Astrocyte (in vitro differentiated cells and primary cell): ENCODE results near the gene LMX1B. TPM values are rescaled to one million over a fixed set of nuclear protein-coding genes. Genes with fewer than 3 reads are reported as not detected.

Experiments used
- DNase-seq: peaks from one replicate; pipeline ENCODE4 v3.0.0-alpha.2; 2010; ENCODE audit warnings: low read depth
- FAIRE-seq: peaks from 2 replicates; lab custom pipeline; 2011; peaks lifted over from hg19 to GRCh38; lab: Jason Lieb, UNC
- H2AFZ ChIP-seq: 2 replicates; pipeline ENCODE4 v1.6.0; 2012; ENCODE audit warnings: low read depth, low read length, inconsistent platforms
- H3K27ac ChIP-seq: 2 replicates; pipeline ENCODE4 v1.5.1; 2011; ENCODE audit warnings: low read depth, low read length, inconsistent platforms
- H3K27me3 ChIP-seq: 2 replicates; pipeline ENCODE4 v1.6.0; 2011; ENCODE audit warnings: low read length, inconsistent platforms; ENCODE audit not compliant: insufficient read depth
- H3K36me3 ChIP-seq: 2 replicates; pipeline ENCODE4 v1.5.1; 2011; ENCODE audit warnings: low read length, inconsistent platforms; ENCODE audit not compliant: insufficient read depth
- H3K4me1 ChIP-seq: 2 replicates; pipeline ENCODE4 v1.5.1; 2011; ENCODE audit warnings: low read length, inconsistent platforms; ENCODE audit not compliant: insufficient read depth
- H3K4me2 ChIP-seq: 2 replicates; pipeline ENCODE4 v1.6.0; 2012; ENCODE audit warnings: low read length, inconsistent platforms
- H3K4me3 ChIP-seq: 2 replicates; pipeline ENCODE4 v1.5.1; 2011; ENCODE audit warnings: low read depth, mild to moderate bottlenecking, low read length, inconsistent platforms; ENCODE audit not compliant: insufficient read depth
- H3K79me2 ChIP-seq: 2 replicates; pipeline ENCODE4 v1.6.0; 2012; ENCODE audit warnings: mild to moderate bottlenecking, low read length, inconsistent platforms; ENCODE audit not compliant: insufficient read depth
- H3K9ac ChIP-seq: 2 replicates; pipeline ENCODE4 v1.6.0; 2012; ENCODE audit warnings: mild to moderate bottlenecking, low read length, inconsistent platforms
- H3K9me3 ChIP-seq: 2 replicates; pipeline ENCODE4 v1.5.1; 2012; ENCODE audit warnings: low read depth, mild to moderate bottlenecking, low read length, inconsistent platforms; ENCODE audit not compliant: insufficient read depth
- H4K20me1 ChIP-seq: 2 replicates; pipeline ENCODE4 v1.6.0; 2012; ENCODE audit warnings: low read length, inconsistent platforms; ENCODE audit not compliant: insufficient read depth
- H3K27ac Mint-ChIP-seq: one replicate; pipeline ENCODE4 v1.8.0; 2021; ENCODE audit warnings: mild to moderate bottlenecking, mixed read lengths; ENCODE audit not compliant: unreplicated experiment
- H3K27me3 Mint-ChIP-seq: one replicate; pipeline ENCODE4 v1.8.0; 2021; ENCODE audit warnings: low read depth, mixed read lengths; ENCODE audit not compliant: unreplicated experiment
- H3K36me3 Mint-ChIP-seq: one replicate; pipeline ENCODE4 v1.8.0; 2021; ENCODE audit warnings: low read depth, mixed read lengths; ENCODE audit not compliant: unreplicated experiment
- H3K4me1 Mint-ChIP-seq: one replicate; pipeline ENCODE4 v1.8.0; 2021; ENCODE audit warnings: low read depth, mixed read lengths; ENCODE audit not compliant: unreplicated experiment
- H3K4me3 Mint-ChIP-seq: one replicate; pipeline ENCODE4 v1.8.0; 2021; ENCODE audit warnings: mild to moderate bottlenecking, moderate library complexity, mixed read lengths; ENCODE audit not compliant: unreplicated experiment
- H3K9me3 Mint-ChIP-seq: one replicate; pipeline ENCODE4 v1.8.0; 2021; ENCODE audit warnings: mild to moderate bottlenecking, mixed read lengths; ENCODE audit not compliant: unreplicated experiment
- EZH2 ChIP-seq: IDR thresholded peaks from 2 replicates; pipeline ENCODE4 v1.6.1; 2012; ENCODE audit warnings: mild to moderate bottlenecking, low read length, inconsistent platforms; ENCODE audit not compliant: insufficient read depth
- total RNA-seq: library from RNA; stranded (reverse); gene quantifications from 2 replicates; pipeline ENCODE4 v1.2.1, GENCODE V29; 2021
- TF ChIP-seq, protein P1 (sequence below): IDR thresholded peaks from 2 replicates; pipeline ENCODE4 v1.5.1; 2011; ENCODE audit warnings: low read depth, mild to moderate bottlenecking, inconsistent platforms, low read length, moderate library complexity; ENCODE audit not compliant: insufficient read depth

LMX1B gene
- total RNA-seq, 1 donor from 2014 or later = 0.45 TPM

GRCh38 chr9:126611193-126611591 is 2.5 kb upstream of the LMX1B start:
- FAIRE-seq (no peak), DNase-seq (no peak)
- no peak overlapping the region for H3K4me3 ChIP-seq
- Mint-ChIP-seq H3K4me1 (no peaks in the 10 kb centered on the region), H3K9me3 (peaks cover 5% of the 10 kb centered on the region), H3K27ac (peak overlapping the region; percentile 83), H3K27me3 (peaks cover 64% of the 10 kb centered on the region), H3K36me3 (no peaks in the 10 kb centered on the region), H3K4me3 (no peak overlapping the region)
- no peak overlapping the region for H3K27ac ChIP-seq
- TF ChIP-seq, protein P1, sequence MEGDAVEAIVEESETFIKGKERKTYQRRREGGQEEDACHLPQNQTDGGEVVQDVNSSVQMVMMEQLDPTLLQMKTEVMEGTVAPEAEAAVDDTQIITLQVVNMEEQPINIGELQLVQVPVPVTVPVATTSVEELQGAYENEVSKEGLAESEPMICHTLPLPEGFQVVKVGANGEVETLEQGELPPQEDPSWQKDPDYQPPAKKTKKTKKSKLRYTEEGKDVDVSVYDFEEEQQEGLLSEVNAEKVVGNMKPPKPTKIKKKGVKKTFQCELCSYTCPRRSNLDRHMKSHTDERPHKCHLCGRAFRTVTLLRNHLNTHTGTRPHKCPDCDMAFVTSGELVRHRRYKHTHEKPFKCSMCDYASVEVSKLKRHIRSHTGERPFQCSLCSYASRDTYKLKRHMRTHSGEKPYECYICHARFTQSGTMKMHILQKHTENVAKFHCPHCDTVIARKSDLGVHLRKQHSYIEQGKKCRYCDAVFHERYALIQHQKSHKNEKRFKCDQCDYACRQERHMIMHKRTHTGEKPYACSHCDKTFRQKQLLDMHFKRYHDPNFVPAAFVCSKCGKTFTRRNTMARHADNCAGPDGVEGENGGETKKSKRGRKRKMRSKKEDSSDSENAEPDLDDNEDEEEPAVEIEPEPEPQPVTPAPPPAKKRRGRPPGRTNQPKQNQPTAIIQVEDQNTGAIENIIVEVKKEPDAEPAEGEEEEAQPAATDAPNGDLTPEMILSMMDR = no peak
- TF ChIP-seq EZH2 = no peak
- H3K4me2 ChIP-seq = no peak overlapping the region
- peaks cover 15% of the 10 kb centered on the region for H4K20me1 ChIP-seq
- peaks cover 2% of the 10 kb centered on the region for H3K4me1 ChIP-seq
- H3K9ac ChIP-seq = no peak overlapping the region
- H3K79me2 ChIP-seq = no peaks in the 10 kb centered on the region
- H3K27me3 ChIP-seq = peaks cover 71% of the 10 kb centered on the region
- H3K9me3 ChIP-seq = no peaks in the 10 kb centered on the region
- no peak overlapping the region for H2AFZ ChIP-seq
- H3K36me3 ChIP-seq = no peaks in the 10 kb centered on the region

DNA sequence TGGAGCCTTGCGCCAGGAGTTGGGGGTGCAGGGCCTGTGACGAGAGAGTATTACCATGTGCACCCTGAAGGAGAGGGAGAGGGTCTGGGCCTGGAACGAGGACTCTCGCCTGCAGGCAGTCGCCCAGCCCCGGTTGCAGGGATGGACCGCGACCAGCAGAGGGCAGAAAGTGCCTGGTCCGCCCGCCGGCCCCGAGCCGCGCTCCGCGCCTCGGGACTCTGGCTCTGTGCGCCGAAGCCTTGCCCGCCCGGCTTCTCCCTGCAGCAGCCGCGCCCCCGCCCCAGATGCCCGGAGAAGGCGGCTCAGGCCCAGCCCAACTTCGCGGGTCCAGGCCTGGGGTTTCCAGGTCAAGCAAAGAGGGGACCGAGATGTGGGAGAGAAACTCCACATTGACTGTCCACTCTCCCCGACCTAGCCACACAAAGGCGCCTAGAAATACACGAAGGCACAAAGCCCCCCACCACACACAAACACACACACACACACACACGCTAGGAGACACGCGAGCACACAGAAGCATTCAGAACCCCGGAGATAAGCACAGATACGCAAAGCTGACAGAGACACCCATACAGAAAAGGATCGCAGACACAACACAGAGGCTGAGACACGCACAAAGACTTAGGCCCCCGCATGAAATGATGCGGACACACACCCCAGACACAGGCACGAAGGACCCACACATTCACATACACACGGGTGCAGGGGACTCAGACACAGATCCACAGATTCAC is 2.0 kb upstream of the LMX1B start:
- Histone ChIP-seq H3K27me3 (peaks cover 73% of the 10 kb centered on the region), H3K27ac (no peak overlapping the region), H3K4me2 (peak overlapping the region; percentile 10), H3K79me2 (no peaks in the 10 kb centered on the region), H3K36me3 (no peaks in the 10 kb centered on the region), H3K4me3 (no peak overlapping the region), H3K9me3 (no peaks in the 10 kb centered on the region), H4K20me1 (peaks cover 21% of the 10 kb centered on the region), H2AFZ (no peak overlapping the region), H3K4me1 (peaks cover 2% of the 10 kb centered on the region), H3K9ac (no peak overlapping the region)
- Mint-ChIP-seq H3K36me3 (no peaks in the 10 kb centered on the region), H3K27me3 (peaks cover 65% of the 10 kb centered on the region), H3K9me3 (peaks cover 5% of the 10 kb centered on the region), H3K27ac (peak overlapping the region; percentile 48), H3K4me3 (no peak overlapping the region), H3K4me1 (no peaks in the 10 kb centered on the region)
- no peak for FAIRE-seq
- peak; percentile 10 for DNase-seq
- TF ChIP-seq, protein P1 = peak; percentile 46
- peak; percentile 98 for TF ChIP-seq EZH2

GRCh38 chr9:126612326-126612812 is 1.4 kb upstream of the LMX1B start:
- DNase-seq (no peak), FAIRE-seq (no peak)
- Histone ChIP-seq H3K27ac (no peak overlapping the region), H3K36me3 (no peaks in the 10 kb centered on the region), H4K20me1 (peaks cover 25% of the 10 kb centered on the region), H3K4me3 (no peak overlapping the region), H3K4me1 (peaks cover 2% of the 10 kb centered on the region), H3K9ac (no peak overlapping the region), H2AFZ (no peak overlapping the region), H3K9me3 (no peaks in the 10 kb centered on the region), H3K79me2 (no peaks in the 10 kb centered on the region), H3K4me2 (peak overlapping the region; percentile 10), H3K27me3 (peaks cover 76% of the 10 kb centered on the region)
- Mint-ChIP-seq H3K9me3 (peaks cover 5% of the 10 kb centered on the region), H3K27me3 (peaks cover 65% of the 10 kb centered on the region), H3K4me1 (no peaks in the 10 kb centered on the region), H3K36me3 (no peaks in the 10 kb centered on the region), H3K4me3 (no peak overlapping the region), H3K27ac (peak overlapping the region; percentile 48)
- TF ChIP-seq EZH2 = peak; percentile 88
- TF ChIP-seq, protein P1 = no peak
